DMS153 (cell line): ENCODE results near the gene XKR8.
A peak's percentile ranks its signal among the peaks of the same experiment; 100 is the strongest.

Experiments used
- DNase-seq: peaks from one replicate; lab custom pipeline; 2025; lab: John Stamatoyannopoulos, UW

Gene XKR8, protein sequence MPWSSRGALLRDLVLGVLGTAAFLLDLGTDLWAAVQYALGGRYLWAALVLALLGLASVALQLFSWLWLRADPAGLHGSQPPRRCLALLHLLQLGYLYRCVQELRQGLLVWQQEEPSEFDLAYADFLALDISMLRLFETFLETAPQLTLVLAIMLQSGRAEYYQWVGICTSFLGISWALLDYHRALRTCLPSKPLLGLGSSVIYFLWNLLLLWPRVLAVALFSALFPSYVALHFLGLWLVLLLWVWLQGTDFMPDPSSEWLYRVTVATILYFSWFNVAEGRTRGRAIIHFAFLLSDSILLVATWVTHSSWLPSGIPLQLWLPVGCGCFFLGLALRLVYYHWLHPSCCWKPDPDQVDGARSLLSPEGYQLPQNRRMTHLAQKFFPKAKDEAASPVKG

DNA sequence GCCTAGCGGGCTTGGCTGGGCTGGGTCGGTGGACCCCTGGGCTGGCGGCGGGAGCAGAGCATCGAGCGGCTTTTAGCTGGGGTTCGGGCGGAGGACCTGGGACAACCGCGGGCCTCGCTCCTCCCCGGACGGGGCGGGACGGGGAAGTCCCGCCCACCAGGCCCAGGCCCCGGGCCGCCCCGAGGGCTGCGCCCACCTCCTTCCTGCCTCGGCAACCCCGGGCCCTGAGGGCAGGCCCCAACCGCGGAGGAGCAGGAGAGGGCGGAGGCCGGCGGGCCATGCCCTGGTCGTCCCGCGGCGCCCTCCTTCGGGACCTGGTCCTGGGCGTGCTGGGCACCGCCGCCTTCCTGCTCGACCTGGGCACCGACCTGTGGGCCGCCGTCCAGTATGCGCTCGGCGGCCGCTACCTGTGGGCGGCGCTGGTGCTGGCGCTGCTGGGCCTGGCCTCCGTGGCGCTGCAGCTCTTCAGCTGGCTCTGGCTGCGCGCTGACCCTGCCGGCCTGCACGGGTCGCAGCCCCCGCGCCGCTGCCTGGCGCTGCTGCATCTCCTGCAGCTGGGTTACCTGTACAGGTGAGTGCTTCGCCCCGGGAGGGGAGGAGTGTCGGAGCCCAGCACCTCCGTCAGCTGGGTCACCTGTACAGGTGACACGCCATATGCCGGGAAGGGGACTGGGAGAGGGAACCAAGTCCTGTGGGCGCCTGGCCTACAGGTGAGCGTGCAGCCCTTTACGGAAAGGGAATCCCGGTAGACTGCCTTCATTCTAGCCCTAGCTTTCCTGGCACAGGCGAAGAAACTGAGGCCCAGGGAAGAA is at the start of gene XKR8:
TSS of gene XKR8 (plus strand) at position 182 of the 812 bp plus-strand sequence. CDS start at position 279, 97 bp downstream.
- DNase-seq, result peak; percentile 92

DNA sequence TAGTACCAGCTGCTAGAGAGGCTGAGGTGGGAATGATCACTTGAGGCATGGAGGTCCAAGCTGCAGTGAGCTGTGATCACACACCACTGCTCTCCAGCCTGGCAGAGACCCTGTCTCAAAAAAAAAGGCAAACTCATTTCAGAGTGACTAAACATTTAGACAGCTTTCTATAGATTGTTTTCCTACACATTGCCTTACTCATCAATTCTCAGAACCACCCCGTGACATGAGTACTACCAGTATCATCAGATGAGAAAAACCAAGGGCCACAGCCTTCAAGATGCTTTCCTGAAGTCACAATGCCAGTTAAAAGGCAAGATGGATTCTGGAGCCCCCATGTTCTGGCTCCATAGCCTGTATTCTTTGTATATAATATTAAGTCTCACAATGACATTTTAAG is 47.3 kb upstream of the XKR8 start:
- DNase-seq, result no peak

DNA sequence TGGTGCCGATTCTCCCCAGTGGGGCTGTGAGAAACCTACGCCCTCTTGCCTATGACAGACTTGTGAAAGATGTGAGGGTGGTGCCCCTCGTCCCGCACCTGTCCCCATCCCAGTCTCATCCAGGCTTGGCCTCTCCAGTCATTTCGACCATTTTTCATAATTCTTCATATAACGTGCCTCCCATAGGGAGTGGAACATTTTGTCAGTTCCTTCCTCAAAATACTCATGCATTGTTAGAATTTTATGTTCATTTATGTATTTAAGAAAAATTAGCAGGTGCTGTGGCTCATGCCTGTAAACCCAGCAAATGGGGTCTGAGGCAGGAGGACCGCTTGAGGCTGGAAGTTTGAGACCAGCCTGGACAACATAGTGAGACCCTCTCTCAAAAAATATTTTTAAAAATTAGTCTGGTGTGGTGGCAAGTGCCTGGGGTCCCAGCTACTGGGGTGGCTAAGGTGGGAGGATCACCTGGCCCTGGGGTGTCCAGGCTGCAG is 44.6 kb upstream of the XKR8 start:
- no peak for DNase-seq

DNA sequence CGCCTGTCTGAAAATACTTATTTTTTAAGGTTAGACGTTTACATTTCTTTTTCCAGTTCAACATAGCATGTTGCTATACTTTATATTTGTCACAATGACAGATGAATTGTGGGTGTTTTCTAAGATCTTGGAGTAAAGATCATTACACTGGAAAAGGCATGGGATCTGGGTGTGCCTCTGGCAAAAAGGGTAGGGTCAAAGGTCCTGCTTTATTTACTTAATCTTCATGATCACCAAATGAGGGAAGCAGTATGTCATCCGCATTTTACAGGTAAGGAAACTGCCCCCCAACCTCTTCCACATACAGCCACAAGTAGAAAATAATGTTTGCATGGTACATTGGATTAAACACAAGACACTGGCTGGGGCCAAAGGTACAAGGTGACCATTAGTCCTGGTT is 37.5 kb upstream of the XKR8 start:
- DNase-seq, result no peak

DNA sequence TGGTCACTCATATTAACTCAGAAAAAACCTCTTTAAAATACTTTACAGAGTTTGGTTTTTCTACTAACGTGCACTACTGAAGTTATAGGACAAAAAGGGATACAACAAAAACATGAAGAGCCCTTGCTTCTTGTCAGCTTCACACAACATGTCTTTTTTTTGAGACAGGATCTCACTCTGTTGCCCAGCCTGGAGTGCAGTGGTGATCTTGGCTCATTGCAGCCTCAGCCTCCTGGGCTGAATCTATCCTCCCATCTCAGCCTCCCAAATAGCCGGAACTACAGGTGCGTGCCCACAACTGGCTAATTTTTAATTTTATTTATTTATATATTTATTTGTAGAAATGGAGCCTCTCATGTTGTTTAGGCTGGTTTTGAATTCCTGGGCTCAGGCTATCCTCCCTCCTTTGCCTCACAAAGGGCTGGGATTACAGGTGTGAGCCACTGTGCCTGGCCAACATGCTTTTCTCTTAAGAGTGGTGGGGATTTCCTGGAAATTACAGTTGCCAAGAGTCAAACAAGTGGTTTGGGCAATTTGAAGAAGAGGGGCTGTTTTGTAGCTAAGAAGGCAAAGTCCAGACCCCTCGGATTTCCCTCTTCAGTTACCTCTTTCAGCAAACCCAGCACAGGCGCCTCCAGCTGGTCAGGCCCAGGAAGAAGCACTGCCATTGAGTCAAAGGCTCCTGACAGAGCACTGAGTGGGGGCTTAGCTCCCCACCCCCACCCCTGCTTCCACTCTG is 31.4 kb upstream of the XKR8 start:
- no peak for DNase-seq

DNA sequence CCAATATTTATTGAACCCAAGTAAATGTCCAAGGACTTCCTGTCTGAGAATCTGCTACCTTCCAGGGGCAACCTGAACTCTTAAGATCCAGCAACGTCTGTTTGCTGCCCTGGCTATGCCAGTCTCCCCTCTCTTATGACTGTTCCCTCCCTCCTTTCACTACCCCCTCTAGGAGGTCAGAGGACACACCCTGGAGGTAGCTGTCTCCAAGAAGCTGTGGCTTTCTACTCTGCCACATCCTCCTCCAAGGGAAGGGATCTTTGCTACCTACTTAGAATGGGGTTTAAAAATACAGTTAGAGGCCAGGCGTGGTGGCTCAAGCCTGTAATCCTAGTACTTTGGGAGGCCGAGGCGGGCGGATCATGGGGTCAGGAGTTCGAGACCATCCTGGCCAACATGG is 28.6 kb upstream of the XKR8 start:
- DNase-seq, result no peak

DNA sequence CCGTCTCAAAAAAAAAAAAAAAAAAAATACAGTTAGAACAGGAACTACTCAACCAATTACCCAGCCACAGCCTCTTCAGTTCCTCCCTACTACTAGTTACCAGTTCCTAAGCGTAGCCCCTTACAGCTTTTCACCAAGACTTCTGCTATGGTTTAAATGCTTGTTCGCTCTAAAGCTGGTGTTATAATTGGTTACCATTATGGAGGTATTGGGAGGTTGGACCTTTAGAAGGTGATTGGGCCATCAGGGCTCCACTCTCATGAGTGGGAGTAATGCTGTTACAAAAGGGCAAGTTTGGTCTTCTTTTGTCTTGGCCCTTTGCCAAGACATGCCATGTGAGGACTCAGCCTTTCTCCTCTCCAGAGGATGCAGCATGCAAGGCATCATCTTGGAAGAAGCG is 28.0 kb upstream of the XKR8 start:
- DNase-seq, result no peak

DNA sequence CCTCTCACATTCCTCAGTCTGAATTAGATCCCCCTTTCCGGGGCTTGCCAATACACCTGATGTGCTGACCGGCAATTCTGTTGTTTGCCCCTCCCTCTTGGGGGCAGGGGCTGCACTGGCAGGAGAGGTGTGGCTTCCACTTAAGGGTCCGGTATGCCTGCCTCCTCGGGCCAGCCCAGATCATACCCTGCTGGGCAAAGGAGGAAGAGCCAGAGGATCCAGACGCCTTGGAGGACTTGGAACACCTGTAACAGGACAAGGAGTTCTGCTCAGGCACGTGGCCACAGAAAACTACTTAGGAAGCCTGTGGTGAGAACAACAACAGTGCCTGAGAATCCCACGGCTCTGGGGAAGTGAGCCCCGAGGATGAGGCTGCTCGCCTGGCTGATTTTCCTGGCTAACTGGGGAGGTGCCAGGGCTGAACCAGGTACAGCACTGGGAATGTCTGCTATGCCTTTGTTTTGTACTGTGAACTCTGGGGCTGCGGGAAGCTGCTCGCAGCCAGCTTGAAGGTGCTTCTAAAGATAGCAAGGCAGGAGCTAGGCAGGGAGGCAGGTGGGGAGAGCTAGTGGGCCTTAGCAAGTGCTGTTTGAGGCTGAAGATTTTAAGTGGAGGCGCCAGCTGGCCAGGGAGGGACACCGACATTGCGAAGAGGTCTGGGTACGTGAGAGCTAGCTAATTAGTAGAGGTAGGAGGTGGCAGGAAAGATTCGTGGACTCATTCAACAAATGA is 24.8 kb upstream of the XKR8 start, which contains the start of gene SMPDL3B:
TSS of gene SMPDL3B (plus strand) at position 183 of the 732 bp plus-strand sequence. CDS start at position 367, 184 bp downstream.
- peak; percentile 69 for DNase-seq

DNA sequence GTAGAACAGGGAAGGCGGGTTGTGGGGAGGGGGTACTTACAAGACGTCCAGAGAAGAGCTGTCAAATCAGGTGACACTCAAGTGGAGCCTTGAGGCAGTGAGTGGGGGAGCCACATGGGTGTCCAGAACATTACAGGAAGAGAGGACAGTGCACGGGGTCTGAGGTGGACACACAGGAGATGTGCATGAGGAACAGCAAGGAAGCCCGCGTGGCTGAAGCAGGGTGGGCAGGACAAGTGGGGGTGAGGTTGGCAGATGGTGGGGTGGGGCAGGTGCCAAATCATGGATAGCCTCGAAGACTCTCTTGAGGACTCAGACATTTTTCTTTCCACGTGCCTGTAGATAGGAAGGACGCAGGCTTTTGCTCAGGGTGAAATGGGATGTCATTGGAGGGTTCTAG is 24.1 kb upstream of the XKR8 start:
- no peak for DNase-seq

DNA sequence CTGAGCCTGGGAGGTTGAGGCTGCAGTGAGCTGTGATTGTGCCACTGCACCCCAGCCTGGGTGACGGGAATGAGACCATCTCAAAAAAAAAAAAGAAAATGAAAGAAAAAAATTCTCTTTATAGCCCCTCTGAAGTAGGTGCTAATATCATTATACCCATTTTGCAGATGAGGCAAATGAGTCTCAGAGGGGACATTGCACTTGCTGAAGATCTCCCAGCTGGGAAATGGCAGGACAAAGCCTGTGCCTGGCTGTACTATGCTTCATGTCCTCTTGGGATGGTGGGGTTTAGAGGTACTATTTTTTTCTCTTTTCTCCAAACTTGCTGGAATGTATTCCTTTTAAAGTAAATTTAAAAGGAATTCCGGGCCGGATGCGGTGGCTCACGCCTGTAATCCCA is 23.4 kb upstream of the XKR8 start:
- no peak for DNase-seq

DNA sequence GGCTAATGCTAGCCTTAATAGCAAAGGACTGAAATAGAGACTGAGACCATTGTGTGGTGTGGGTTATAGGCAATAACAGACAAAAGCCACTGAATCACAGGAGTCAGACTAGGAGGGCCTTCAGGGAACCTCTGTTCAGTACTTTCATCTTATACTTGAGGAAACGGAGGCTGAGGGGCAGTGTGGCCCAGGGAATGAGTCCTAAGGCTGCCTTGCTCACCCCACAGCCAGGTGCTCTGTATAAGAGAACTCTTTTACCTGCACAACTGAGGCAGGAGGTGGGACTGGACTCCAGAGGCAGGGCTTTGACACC is 22.3 kb upstream of the XKR8 start:
- no peak for DNase-seq

DNA sequence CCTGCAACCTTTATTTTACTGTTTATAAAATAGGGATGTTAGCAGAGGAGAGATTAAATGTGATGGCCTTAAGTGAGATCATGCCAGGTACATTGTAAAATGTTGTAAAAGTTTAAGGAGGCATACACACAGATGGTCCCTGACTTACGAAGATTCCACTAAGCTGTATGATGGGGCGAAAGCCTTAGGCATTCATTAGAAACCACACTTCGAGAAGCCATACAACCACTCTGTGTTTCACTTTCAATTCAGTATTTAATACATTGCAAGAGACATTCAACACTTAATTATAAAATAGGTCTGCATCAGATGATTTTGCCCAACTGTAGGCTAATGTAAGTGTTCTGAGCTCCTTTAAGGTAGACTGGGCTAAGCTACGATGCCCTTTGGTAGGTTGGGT is 21.3 kb upstream of the XKR8 start:
- no peak for DNase-seq

DNA sequence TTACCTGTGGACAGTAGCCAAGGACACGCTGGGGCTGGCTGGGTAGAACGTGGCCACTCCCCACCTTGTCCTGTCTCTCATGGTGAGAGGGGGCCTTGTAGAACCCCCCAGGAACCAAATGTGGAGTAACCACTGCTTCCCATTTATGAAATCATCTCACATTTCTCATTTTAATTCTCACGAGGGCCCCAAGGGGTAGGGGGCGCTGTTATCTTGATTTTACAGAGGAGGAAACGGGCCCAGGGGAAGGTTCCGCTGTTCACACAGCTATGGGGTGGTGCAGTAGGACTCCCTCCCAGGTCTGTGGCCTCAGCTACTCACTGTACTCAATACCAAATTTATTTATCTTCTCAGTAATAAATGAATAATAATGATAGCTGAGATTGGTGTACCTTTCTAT is 19.5 kb upstream of the XKR8 start:
- peak; percentile 35 for DNase-seq

DNA sequence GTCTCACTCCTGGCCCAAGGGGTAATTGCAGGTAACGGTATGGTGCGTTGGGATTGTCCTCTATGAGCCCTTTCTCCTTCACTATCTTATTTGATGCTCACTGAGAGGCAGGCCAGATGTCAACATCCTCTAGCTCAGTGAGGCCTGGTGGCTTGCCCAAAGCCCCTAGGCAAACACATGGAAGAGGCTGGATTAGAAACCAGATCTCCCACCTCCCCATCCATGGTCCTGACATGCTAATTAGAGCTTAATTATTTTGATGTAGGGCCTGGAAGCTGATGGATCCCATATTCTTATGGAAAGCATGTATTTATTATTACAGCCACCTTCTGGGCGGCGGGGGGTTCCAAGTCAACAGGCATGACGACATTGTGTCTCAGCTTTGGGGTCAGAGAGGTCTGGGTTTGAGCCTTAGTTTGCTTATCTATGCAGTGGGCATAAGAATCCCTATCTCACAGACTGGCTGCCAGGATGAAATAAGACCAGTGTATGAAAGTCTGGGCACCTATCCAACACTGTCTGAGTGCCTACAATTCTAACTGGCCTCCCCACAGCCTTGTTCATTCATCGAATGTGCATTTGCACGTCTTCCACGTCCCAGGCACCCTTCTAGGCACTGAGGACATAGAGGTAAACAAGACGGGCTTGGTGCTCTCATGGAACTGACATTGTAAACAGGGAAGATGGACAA is 18.8 kb upstream of the XKR8 start:
- DNase-seq, result no peak

DNA sequence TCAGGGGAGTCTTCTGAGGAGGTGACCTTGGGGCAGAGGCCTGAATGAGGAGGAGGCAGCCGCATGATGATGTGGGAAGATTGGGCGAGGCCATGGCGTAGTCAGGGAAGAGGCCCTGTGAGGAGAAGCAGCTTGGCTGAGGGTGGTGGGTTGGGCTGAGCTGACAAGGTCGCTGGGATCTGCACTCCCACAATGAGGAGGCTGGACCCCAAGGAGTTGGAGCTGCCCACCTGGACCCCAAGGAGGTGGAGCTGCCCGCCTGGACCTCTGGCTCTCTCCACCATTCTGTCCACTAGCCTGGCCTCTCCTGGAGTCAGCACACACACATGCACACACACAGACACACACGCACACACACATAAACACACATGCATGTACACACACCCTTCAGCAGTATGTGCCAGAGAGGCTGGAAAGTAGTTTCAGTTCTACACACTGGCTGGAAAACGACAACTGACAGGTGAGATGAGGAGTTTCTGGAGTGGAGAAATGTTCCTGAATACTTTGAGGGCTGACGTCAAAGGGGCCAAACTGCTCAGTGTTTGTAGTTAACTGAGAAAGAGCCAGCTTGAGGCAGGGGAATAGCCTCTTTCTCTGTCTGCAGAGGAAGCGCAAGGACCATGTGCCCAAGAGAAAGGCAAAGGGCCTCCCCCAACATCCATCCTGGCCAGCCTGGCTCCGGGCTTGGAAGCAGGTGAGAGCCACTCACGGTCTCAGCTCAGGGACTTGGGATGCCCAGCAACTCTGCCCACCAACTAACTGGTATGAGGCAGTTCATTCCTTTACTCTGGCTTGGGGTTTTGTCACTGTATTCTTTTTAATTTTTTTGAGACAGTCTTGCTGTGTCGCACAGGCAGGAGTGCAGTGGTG is 17.9 kb upstream of the XKR8 start:
- no peak for DNase-seq

DNA sequence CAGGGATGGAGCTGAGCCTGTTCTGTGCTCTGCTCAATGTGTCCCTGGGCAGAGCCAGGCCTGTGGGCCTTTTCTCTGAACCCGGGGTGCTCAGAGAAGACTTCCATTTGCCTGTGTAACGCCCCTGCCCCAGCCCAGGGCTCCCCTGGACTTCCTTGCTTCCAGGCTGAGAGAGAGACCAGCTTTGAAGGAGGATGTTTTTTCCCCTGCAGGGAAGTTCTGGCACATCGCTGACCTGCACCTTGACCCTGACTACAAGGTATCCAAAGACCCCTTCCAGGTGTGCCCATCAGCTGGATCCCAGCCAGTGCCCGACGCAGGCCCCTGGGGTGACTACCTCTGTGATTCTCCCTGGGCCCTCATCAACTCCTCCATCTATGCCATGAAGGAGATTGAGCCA is 14.8 kb upstream of the XKR8 start:
- no peak for DNase-seq

DNA sequence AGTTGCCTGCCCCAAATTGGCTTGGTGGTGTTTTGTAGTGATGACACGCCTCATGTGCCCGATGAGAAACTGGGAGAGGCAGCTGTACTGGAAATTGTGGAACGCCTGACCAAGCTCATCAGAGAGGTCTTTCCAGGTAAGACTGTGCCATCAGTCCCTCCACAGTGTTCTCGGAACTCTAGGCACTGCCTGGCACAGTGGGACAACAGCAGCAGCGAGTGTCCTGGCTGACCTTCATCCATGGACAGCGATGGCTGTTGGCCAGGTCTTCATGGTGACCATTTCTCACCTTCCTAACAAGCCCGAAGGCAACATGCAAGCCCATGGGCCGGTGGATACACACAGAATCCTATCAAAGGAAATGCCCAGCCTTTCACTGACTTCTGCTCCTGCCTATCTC is 10.7 kb upstream of the XKR8 start:
- DNase-seq, result no peak

DNA sequence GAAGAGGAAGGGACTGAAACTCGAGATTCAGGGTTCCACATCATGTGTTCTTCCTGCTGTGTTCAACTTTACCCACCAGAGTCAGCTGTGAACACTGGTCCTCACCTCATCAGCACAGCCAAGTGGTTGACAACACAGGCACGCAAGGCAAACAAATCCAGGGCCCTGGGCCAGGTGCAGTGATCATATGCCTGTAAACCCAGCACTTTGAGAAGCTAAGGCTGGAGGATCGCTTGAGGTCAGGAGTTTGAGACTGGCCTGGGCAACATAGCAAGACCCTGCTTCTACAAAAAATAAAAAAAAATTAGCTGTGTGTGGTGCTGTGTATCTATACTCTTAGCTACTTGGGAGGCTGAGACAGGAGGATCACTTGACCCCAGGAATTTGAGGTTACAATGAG is 8.4 kb upstream of the XKR8 start:
- peak; percentile 18 for DNase-seq

DNA sequence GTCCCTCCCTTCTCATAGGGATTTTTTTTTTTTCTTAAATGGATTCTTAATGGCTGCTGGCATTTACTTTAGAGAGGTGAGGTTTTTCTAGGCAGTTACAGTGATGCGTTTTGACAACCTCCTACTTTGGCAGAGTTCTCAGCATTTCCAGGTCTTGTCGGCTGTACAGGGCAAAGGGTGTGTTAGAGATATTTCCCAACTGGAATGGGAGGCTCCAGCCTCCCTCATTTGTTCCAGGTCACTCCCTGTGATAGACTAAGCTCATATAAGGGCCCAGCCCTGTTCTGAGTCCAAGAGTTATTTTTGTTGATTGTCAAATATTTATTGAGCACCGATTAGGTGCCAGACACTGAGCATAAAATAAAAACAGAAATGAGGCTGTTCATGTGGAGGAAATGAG is 7.6 kb upstream of the XKR8 start:
- no peak for DNase-seq

DNA sequence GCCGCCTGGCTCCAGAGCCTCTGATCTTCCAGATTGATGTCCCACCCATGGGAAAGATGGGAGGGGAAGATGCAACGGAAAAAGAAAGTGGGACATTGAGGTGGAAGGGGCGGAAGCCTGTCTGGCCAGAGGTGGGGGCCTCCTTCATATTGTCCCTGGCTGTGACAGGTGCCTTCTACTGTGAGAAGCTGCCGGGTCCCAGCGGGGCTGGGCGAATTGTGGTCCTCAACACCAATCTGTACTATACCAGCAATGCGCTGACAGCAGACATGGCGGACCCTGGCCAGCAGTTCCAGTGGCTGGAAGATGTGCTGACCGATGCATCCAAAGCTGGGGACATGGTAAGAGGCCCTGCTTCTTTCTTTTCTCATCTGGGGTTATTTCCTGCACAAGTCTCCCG is 5.6 kb upstream of the XKR8 start:
- DNase-seq, result no peak
